Keratinocyte (primary cell): ENCODE data around the gene CNTNAP2. TPM values are rescaled to one million over a fixed set of nuclear protein-coding genes. Genes with fewer than 3 reads are reported as not detected.

Experiments used
- DNase-seq: peaks from one replicate; pipeline ENCODE4 v3.0.0-alpha.2; 2011; ENCODE audit warnings: low read depth, missing footprints, low spot score
- FAIRE-seq: peaks from 2 replicates; lab custom pipeline; 2011; peaks lifted over from hg19 to GRCh38; lab: Jason Lieb, UNC
- H2AFZ ChIP-seq: 2 replicates; pipeline ENCODE4 v1.6.0; 2012; ENCODE audit warnings: low read length, control low read depth, inconsistent platforms; ENCODE audit not compliant: control insufficient read depth
- H3K27ac ChIP-seq: 2 replicates; pipeline ENCODE4 v1.5.1; 2011; ENCODE audit warnings: low read length; ENCODE audit not compliant: control insufficient read depth, insufficient read depth
- H3K27me3 ChIP-seq: 3 replicates; pipeline ENCODE4 v1.6.0; 2011; ENCODE audit warnings: low read length; ENCODE audit not compliant: control insufficient read depth, insufficient read depth; ENCODE audit errors: extremely low read depth
- H3K36me3 ChIP-seq, 2 experiments: 2 replicates in 1 of 2; 3 replicates in 1 of 2; pipeline ENCODE4 v1.5.1; 2011; ENCODE audit warnings: low read length in 2 of 2, mild to moderate bottlenecking in 1 of 2; ENCODE audit not compliant: control insufficient read depth in 2 of 2, insufficient read depth in 2 of 2; ENCODE audit errors: extremely low read depth in 1 of 2
- H3K4me1 ChIP-seq: 3 replicates; pipeline ENCODE4 v1.5.1; 2011; ENCODE audit warnings: low read length; ENCODE audit not compliant: control insufficient read depth, insufficient read depth; ENCODE audit errors: extremely low read depth
- H3K4me2 ChIP-seq: 3 replicates; pipeline ENCODE4 v1.6.0; 2011; ENCODE audit warnings: low read depth, low read length; ENCODE audit not compliant: control insufficient read depth, insufficient read depth; ENCODE audit errors: extremely low read depth
- H3K4me3 ChIP-seq, 3 experiments: fragments of 200-600 bp in 1 of 3; sonication (generic) in 1 of 3; 2 replicates in 2 of 3; 3 replicates in 1 of 3; pipeline ENCODE4 v1.5.1; 2011 to 2016; ENCODE audit warnings: low read length in 3 of 3, mild to moderate bottlenecking in 3 of 3, control low read depth in 2 of 3, inconsistent platforms in 1 of 3, low read depth in 1 of 3, mixed read lengths in 1 of 3, mixed run types in 1 of 3, moderate library complexity in 1 of 3; ENCODE audit not compliant: control insufficient read depth in 2 of 3, insufficient read depth in 2 of 3; ENCODE audit errors: extremely low read depth in 1 of 3
- H3K79me2 ChIP-seq: 2 replicates; pipeline ENCODE4 v1.6.0; 2012; ENCODE audit warnings: low read length; ENCODE audit not compliant: control insufficient read depth, insufficient read depth
- H3K9ac ChIP-seq: 3 replicates; pipeline ENCODE4 v1.6.0; 2011; ENCODE audit warnings: low read length; ENCODE audit not compliant: control insufficient read depth, insufficient read depth; ENCODE audit errors: extremely low read depth
- H3K9me1 ChIP-seq: 3 replicates; pipeline ENCODE4 v1.6.0; 2011; ENCODE audit warnings: low read length; ENCODE audit not compliant: control insufficient read depth, insufficient read depth; ENCODE audit errors: extremely low read depth
- H3K9me3 ChIP-seq: 2 replicates; pipeline ENCODE4 v1.5.1; 2012; ENCODE audit warnings: low read depth, low read length; ENCODE audit not compliant: control insufficient read depth
- H4K20me1 ChIP-seq: 3 replicates; pipeline ENCODE4 v1.6.0; 2011; ENCODE audit warnings: low read length; ENCODE audit not compliant: control insufficient read depth, insufficient read depth; ENCODE audit errors: extremely low read depth
- CTCF ChIP-seq, 3 experiments: IDR thresholded peaks in 1 of 3; conservative IDR thresholded peaks in 1 of 3; optimal IDR thresholded peaks in 1 of 3; 2 replicates in 2 of 3; 3 replicates in 1 of 3; pipeline versions ENCODE3 to v1.5.1; 2011; ENCODE audit warnings: low read length in 3 of 3, mild to moderate bottlenecking in 3 of 3, moderate library complexity in 2 of 3, control low read depth in 1 of 3, inconsistent platforms in 1 of 3; ENCODE audit not compliant: insufficient read depth in 2 of 3; ENCODE audit errors: extremely low read depth in 1 of 3
- EZH2 ChIP-seq: IDR thresholded peaks from one replicate; pipeline ENCODE4 v1.6.1; 2012; ENCODE audit warnings: inconsistent platforms, mild to moderate bottlenecking, low read length, moderate library complexity
- dilution Hi-C: fragments of 300-500 bp; cut with MboI; formaldehyde crosslinking; loops from one replicate; pipeline ENCODE4 v1.7.0; 2020; ENCODE audit warnings: low sequenced_read_pairs; ENCODE audit not compliant: extremely low pct_ligation_motif_present
- polyA plus RNA-seq, 5 experiments: library from polyadenylated mRNA; depleted of rRNA in 3 of 5; stranded (reverse) in 3 of 5; stranded (forward) in 1 of 5; unstranded in 1 of 5; fragments of >200 nt; gene quantifications; 1 replicate in 1 of 5; 2 replicates in 3 of 5; 3 replicates in 1 of 5; pipeline versions ENCODE4 v1.2.1 to v1.2.3, GENCODE V29; 2011 to 2012; ENCODE audit warnings: missing spikeins in 2 of 5, low read depth in 1 of 5, low replicate concordance in 1 of 5

Gene CNTNAP2
- polyA plus RNA-seq, 1 donor (not counting 4 experiments of a cell fraction or from before 2014, with no cell fraction given), result 1.4 TPM

DNA sequence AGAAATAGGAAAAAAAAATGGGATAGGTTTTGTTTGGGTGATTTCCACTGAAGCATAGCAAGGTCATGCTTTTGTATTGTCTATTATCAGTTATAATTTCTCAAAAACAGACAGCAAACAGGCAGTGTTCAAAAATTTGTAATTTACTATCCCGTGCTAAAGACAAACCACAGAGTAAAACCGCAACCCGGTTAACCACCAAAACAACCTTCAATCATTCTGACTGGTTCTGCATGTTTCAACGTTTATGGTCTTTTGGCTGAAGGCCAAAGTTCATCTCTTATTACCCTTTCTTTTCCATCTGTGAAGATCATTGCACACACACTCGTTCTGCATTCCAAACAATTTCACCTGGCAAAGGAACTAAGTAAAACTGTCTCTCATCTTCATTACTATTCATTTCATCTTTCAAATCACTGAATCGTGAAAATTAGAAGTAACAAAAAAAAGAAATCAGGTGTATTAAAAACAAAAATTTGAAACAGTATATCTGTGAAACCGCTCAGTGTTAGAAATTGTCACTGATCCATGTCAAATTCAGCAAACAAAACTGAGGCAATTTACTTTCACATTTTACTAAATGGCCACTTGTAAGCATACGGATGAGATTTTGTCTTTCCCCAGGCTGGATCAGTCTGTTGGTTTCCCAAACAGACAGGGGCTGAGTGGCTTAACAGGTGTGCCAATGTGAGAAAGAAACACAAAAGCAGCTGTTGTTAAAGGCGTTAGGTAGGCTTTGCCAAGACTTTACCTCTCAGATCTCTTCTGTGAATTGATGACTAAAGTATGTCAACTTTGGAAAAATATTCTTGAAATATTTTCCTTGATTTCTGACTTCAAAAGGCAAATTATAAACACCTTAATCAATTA is 539.6 kb downstream of the CNTNAP2 start:
- no peaks in the 10 kb centered on the region for H4K20me1 ChIP-seq
- DNase-seq (no peak), FAIRE-seq (no peak)
- no peaks in the 10 kb centered on the region for H3K36me3 ChIP-seq
- H3K4me3 ChIP-seq, result no peak overlapping the region
- no peaks in the 10 kb centered on the region for H3K9me3 ChIP-seq
- dilution Hi-C loops, result no loop called here
- no peak overlapping the region for H3K4me2 ChIP-seq
- no peak overlapping the region for H2AFZ ChIP-seq
- H3K4me1 ChIP-seq, result no peaks in the 10 kb centered on the region
- H3K79me2 ChIP-seq, result no peaks in the 10 kb centered on the region
- TF ChIP-seq CTCF (optimal IDR thresholded peaks at IDR 0.05 in 1 of 3, IDR thresholded peaks at IDR 0.05 in 1 of 3, conservative IDR thresholded peaks at IDR 0.05 in 1 of 3; ENCODE audit: extremely low read depth in 1 of 3, insufficient read depth in 2 of 3, low read length in 3 of 3), result no peak
- TF ChIP-seq EZH2, result no peak
- H3K27ac ChIP-seq, result no peak overlapping the region
- no peak overlapping the region for H3K9ac ChIP-seq
- no peaks in the 10 kb centered on the region for H3K27me3 ChIP-seq
- H3K9me1 ChIP-seq, result no peaks in the 10 kb centered on the region

- Histone ChIP-seq H3K9me3 (no peaks in the 10 kb centered on the region), H3K79me2 (no peaks in the 10 kb centered on the region), H3K36me3 (no peaks in the 10 kb centered on the region), H2AFZ (no peak overlapping the region), H3K9me1 (no peaks in the 10 kb centered on the region), H3K27me3 (no peaks in the 10 kb centered on the region), H3K4me1 (no peaks in the 10 kb centered on the region), H4K20me1 (no peaks in the 10 kb centered on the region), H3K27ac (no peak overlapping the region), H3K4me2 (no peak overlapping the region), H3K9ac (no peak overlapping the region), H3K4me3 (no peak overlapping the region)
- no peak for DNase-seq
- FAIRE-seq, result no peak
- TF ChIP-seq EZH2 (no peak), CTCF (optimal IDR thresholded peaks at IDR 0.05 in 1 of 3, IDR thresholded peaks at IDR 0.05 in 1 of 3, conservative IDR thresholded peaks at IDR 0.05 in 1 of 3; ENCODE audit: extremely low read depth in 1 of 3, insufficient read depth in 2 of 3, low read length in 3 of 3) (no peak)
- dilution Hi-C loops, result no loop called here
Observed at GRCh38 chr7:146656988-146657387, 540.4 kb downstream of the CNTNAP2 start.
